GM12892 (cell line): ENCODE results near the gene ADGRD1.

Experiments
- POLR2A ChIP-seq: IDR thresholded peaks from 2 replicates; pipeline ENCODE4 v1.6.1; 2011; ENCODE audit warnings: low read depth, low read length, control low read depth
- POLR2AphosphoS5 ChIP-seq: IDR thresholded peaks from 2 replicates; pipeline ENCODE4 v1.6.1; 2011; ENCODE audit warnings: low read depth, low read length, control low read depth

- no peak for TF ChIP-seq POLR2A
- TF ChIP-seq POLR2AphosphoS5: no peak
Measured at GRCh38 chr12:131033886-131034482, 80.3 kb downstream of the ADGRD1 start.
